Activated CD4-positive, CD25-positive, alpha-beta regulatory T cell treated with anti-CD3 and anti-CD28 coated beads, Interleukin-2, amount 50 U/mL, for 16 hours (primary cell): ENCODE measurements around the gene MIGA1.
"Not testable (repeated sequence)": the region's sequence is repeated elsewhere in the genome, so short reads cannot be mapped to it uniquely, and the experiment has no call there.

ENCODE experiments used
- DNase-seq: peaks from one replicate; pipeline ENCODE4 v3.0.0-alpha.2; 2020; ENCODE audit warnings: low read depth, low spot score

MIGA1 gene

DNA sequence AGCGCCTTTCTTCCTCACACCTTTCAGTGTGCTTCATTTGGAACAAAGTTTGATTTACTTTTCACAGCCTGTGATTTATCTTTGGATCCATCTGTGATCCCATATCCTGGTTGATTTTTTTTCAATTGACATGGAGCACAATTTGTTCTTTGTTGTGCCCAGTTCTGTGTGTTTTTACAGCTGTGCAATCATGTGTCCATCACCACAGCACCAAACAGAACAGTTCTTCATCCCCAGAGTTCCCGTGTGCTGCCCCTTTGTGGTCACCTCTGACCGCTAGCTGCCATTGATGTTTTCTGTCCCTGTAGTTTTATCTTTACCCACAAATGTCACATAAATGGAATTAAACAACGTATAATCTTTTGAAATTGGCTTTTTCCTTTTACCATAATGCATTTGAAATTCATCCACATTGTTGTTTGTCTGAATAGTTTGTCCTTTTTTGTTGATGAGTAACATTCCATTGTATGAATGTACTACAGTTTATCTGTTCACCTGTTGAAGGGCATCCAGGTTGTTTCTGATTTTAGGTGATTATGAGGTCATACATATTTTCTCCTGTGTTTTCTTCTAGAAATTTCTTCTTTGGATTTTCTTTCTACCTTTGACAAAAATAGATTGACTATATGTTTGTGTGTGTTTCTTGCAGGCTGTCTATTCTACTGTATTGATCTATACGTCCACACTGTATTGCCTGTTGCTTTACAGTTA lies 17.4 kb downstream of the MIGA1 start:
- no peak for DNase-seq

DNA sequence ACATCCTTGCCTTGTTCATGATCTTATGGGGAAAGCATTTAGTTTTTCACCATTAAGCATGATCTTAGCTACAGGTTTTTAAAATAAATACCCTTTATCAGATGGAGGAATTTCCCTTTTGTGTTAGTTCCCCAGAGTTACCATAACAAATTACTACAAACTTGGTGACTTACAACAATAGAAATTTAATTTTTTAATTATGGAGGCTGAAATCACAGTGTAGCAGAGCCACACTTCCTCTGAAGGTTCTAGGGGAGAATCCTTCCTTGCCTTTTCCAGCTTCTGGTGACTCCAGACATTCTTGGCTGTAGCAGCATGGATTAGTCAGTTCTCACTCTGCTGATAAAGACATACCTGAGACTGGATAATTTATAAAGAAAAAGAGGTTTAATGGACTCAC lies 18.5 kb downstream of the MIGA1 start:
- no peak for DNase-seq

DNA sequence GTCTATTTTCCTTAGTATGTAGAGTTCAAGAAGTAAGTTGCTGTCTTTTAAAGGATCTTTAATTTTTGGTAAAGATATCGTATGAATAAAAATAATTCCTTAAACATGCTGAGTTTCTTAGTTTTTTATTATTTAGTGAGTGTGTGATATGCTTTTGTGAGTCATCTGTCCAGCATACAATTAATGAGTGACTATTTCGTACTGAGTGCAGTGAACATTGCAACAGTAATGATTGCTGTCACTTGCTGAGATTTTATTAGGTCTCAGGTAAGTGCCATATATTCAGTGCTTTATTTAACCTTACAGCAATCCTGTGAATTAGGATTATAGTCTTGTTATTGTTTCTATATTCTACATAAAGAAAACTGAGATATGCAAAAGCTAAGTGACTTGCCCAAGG lies 22.6 kb downstream of the MIGA1 start:
- no peak for DNase-seq

DNA sequence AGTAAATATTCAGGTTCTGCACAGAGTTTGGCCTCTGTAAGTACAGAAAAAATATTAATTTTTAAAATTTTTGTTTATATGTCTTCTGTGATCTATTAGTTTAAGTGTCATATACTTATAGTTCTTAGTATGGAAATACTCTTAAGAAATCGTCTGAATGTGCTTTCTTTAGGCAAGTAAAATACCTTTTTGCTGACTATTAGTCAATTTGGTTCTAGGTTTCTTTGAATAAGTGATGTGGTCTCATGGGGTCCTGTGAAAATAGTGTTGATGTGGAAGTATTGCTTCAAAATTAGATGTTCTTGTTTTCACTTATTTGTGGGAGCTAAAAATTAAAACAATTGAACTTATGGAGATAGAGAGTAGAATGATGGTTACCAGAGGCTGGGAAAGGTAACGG lies 23.9 kb downstream of the MIGA1 start:
- DNase-seq = no peak

DNA sequence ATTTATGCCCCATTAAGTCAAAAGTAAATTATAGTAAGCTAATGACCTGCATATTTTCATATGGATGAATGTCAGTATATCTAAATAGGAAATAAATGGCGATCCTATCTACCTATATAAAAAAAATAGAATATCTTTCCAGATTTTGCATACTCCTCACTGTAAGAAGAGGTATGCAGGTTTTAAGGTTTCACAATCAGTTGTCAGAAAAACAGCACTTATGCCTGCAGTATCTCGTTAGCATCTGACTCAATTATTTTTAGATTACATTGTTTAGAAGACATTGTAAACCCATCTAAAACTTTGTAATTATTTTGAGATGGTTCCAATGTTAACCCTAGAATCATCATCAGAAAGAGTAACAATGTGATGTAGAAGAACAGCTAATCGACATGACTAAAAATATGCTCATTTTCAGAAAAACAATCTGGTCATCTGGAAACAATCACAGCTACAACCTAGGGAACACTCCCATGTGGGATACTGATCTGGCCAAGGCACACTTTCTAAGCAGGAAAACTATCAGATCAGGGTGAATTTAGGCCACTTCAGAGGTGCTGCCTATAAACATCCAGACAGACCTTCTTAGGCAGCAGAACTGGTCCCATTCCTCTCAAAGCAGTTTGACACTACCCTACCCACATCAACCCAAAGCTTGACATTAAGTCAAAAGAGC lies 30.5 kb downstream of the MIGA1 start:
- DNase-seq = not testable (repeated sequence)

DNA sequence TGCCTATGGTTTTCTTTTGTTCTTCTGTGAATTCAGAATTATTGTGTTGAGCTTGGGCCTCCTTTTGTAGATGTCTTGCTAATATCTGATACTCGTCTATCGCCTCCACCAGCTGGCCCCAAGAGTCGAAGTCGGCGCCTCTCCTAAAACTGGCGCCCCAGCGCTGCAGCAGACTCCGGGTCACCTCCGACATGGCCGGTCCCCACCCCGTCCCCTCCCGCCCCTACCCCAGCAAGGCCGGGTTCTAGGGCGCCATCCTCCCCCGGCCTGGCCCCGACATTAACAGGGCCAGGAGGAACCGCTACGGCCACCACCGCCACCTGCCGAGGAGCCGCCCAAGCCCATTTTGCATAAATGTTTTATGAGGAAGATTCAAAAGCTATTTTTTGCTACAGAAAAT lies 32.1 kb downstream of the MIGA1 start:
- not testable (repeated sequence) for DNase-seq

DNA sequence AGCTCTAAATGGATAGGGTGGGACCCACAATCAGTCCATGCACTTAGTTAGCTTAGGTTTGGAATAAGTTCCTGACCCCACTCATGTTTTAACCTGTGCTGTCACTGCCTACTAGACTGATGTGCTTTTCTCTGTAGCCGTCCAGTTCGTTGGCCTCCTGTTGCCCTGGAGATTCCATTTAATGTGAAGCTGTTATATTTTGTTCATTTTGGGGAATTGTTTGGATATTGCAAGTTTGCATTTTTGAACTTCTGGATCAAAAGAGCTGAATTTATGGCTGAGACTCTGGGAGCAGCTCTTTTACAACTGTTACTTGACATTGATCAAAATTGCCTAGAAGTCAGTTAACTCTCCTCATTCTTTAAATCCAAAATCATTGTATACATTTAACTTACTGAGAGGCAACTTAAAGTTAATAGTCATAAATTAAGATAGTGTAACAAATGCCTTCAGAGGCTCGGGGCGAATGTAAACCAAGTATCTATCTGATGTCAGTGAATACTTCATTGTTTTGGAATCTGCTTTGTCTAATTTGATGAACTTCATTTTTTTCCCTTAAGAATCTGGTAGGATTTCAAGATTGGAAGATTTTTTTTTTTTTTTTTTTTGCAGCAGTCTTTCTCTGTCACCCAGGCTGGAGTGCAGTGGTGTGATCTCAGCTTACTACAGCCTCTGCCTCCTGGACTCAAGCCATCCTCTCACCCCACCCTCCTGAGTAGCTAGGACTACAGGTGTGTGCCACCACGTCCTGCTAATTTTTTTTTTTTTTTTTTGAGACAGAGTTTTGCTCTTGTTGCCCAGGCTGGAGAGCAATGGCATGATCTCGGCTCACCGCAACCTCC lies 38.1 kb downstream of the MIGA1 start:
- no peak for DNase-seq

DNA sequence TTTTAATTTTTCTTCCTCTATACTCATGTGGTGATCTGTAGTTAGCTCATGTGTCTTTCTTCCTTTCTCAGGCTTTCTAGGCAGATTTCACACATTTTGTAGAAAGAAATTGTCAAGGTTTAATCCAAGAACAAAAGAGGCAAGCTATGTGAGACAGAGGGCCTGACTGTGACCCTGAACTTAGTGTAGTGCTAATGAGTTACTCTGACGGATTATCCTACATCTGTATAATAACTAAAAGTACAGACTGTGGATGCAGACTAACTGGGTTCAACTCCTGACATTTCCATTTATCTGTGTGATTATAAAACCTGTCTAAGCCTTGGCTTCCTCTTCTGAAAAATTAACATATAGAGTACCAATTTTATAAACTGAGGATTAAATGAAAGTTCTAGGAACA lies 40.7 kb downstream of the MIGA1 start:
- DNase-seq = no peak

DNA sequence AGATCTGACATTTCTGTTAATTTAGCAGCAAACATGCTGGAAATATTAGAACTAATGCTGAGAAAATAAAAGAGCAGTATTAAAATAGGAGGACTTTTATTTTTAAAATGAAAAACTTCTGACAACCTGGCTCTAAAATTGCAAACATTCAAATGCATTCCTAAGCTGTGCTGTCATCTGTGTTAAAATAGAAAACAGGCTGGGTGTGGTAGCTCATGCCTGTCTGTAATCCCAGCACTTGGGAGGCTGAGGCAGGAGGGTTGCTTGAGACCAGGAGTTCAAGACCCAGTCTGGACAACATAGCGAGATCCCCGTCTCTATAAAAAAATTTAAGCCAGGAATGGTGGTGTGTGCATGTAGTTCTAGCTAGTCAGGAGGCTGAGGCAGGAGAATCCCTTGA lies 44.6 kb downstream of the MIGA1 start:
- no peak for DNase-seq

DNA sequence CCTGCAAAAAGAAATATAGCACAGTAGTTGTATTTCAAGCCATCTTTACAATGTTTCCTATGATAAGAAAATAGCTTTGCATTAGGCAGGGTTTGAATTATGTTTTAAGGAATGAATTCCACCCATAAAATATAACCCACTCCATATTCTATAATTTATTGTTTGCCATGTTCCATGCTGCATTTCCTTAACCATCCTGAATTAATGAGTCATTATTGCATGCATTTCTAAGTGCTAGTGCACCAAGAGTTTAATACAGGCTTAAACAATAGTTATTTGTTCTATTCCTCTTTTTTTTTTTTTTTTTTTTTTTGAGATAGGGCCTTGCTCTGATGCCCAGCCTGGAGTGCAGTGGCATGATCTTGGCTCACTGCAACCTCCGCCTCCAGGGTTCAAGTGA lies 45.2 kb downstream of the MIGA1 start:
- DNase-seq = no peak

DNA sequence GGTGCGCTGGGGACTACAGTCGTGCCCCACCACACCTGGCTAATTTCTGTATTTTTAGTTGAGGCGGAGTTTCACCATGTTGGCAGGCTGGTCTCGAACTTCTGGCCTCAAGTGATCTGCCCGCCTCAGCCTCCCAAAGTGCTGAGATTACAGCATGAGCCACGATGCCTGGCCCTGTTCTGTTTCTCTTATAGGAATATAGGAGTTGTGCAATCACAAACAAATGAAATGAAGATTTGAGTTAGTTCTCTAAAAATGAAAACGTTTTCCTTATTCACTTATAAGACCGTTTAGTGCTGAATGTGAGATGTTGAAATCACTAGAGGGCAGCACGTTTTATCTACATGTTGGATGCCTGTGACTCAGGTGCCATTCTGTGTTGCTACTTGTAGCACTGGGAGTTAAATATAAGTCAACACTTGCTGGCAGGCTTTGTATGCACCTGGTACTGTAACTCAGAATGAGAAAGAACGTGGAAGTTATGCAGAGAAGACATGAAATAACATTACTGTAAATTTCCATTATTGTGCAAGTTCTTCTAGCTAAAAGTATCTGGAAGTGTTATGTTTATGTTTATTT lies 45.8 kb downstream of the MIGA1 start:
- no peak for DNase-seq

DNA sequence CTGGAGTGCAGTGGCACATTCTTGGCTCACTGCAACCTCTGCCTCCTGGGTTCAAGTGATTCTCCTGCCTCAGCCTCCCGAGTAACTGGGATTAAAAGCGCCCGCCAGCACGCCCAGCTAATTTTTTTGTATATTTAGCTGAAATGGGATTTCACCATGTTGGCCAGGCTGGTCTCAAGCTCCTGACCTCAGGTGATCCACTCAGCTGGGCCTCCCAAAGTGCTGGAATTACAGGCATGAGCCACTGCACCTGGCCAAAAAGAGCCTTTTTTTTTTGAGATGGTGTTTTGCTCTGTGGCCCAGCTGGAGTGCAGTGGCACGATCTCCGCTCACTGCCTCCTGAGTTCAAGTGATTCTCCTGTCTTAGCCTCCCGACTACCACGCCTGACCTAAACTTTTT lies 47.4 kb downstream of the MIGA1 start:
- DNase-seq = not testable (repeated sequence)

DNA sequence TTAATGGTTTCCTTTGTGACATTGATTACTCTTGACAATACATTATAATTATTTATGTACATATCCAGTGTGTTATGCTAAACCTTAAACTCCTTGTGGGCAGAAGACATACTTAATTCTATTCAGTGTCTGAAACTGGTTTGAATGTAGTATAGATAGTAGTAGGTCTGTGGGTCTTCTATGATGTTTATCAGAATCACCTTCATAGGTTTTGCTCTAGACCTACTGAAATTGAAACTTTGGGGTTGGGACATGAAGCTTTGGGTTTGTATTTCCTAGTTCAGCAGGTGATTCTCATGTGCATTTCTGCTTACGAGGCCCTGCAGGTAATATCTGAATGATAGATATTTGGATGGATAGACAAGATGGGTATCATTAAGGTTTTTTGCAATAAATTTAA lies 48.6 kb downstream of the MIGA1 start:
- DNase-seq = no peak

DNA sequence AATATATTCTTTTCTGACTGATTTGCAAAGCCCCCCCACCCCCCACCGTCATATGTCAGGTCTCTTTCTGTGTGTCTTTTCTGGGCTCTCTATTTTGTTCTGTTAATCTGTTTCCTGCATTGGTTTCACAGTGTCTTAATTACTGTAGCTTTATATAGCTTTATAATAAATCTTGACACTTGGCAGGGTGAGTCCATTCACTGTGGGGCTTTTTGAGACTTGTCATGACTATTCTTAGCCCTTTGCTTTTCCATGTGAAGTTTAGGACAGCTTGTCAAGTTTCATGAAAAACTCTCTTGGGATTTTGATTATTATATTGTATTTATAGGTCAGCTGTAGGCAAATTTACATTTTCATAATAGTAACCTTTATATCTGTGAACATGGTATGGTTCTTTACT lies 50.4 kb downstream of the MIGA1 start:
- no peak for DNase-seq

DNA sequence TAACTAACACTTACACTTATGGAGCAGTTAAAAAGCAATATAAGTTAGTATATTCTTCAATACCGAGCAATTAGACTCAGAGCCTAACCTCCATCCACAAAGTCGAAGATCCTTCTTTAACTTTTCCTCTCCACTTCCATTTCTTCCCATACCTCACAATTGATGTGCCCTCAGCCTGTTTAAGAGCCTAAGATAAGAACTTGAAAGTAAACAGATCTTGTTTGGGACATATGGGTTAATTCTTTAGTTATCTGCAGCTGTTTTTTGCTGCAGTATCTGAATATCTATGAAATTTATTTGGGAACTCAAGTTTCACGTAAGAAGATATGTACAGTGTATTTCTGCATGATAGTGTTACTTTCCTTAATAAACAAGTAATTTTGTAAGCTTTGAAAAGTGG lies 51.5 kb downstream of the MIGA1 start:
- DNase-seq = no peak

DNA sequence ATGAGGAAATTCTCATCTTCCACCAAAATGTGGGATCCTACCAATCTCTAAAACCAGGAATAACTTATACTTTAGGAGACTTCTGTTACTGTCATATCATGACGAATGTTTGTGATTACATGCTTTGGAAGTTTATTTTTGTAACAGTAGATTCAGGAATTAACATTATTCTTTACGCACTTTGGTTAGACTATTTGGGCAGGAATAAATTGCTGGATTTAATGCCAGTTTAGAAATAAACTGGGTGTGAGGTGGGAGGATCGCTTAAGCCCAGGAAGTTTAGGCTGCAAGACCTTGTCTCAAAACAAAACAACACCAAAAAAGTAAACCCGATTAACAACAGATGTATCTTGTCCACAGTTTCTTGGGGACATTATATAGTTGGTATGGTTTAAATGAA lies 52.1 kb downstream of the MIGA1 start:
- DNase-seq = no peak

DNA sequence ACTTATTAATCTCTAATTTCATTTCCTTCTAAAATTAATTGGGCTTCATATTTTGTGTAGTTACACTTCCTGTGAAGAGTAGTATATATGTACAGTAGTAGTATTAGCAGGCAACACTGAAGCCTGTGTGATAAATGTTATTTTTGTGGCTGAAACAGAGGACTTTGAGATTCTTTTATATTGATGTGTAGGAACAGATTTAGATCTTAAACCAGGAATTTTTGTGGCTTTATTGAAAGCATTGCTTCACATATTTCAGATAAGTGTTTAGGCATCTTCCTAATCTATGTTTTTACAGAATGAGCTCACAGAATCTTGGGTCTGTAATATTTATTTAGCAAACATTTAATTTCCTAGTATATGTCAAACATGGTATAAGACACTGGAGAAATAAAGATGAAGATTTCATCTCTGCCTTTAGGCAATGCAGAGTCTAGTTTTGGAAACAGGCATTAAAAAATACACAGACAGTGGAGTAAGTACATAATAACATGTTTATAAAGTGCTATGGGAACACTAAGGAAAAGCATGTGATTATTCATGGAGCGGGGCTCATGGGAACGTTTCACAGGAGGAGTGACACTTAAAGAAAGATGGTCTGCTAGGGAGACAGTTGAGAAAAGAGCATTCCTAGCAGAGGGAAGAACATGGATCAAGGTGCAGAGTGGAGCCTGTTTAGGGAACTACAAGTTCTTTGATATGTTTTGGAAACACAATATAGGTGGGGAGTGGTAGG lies 52.7 kb downstream of the MIGA1 start:
- DNase-seq = no peak

DNA sequence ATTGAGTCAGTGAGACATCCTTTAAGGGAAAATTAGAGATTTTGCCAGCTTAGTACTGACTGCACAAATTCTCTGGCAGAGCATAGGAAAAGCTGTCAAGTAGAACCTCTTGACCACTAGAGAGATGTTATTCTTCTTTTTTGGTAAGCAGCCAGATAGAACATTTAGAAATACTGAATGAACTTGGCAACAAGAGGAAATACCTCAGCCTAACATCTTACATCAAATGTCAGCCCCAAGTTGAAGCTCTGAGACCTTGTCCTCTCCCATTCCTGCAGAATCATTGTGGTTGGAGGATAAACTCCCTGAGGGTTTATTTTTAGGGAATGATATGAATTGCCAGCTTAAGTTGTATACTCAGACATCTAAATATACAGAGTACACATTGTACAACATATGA lies 53.5 kb downstream of the MIGA1 start:
- DNase-seq = no peak

DNA sequence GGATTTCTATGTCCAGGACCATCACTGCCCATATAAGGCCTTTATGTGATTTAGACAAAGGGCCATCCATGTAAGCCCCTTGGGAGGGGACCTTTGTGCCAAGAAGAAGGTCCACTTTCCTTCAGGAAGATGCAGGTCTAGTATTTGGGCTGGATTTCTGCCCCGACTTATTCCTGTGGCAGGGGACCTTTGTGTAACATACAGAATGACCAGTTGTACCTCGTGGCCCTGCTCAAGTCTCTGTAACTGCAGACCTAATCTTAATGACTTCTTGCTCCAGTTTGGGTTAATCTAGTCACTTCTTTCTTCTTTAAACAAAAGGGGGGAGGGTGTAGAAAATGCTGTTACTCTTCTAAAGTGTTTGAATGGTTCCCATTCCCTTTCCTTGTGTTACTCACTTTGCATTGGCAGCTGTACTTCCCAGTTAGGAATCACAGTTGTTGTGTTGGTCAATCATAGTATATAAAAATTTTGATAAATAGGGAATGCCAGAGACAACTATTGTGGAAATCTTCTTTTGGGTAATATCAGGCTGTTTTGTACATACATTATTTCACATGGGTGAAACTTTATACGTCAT lies 54.2 kb downstream of the MIGA1 start:
- DNase-seq = no peak

DNA sequence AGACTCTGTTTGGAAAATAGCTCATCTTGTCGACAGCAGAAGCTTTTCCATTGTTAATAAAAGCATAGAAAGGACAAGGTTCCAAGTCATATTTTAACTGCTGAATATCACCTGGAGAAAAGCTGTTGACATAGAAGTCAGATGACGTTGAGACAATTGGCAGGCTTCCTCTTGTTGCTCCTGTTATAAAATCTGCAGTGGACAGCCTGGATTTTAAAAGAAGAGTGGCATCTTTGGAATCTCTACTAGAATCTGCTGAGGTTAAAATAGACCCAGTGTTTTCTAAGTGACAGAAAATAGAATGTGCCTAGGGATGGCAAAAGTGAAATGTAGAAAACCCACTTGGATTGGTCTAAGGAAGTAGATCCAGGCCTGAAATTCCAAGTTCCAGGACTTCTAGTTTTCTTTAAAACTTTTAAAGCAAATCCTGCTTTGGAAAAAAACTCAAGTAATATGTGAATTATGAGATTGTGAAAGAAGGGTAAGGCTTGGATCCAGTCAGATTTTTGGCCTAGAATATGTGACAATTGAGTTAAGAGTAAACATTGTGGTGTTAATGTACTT lies 55.4 kb downstream of the MIGA1 start:
- no peak for DNase-seq

DNA sequence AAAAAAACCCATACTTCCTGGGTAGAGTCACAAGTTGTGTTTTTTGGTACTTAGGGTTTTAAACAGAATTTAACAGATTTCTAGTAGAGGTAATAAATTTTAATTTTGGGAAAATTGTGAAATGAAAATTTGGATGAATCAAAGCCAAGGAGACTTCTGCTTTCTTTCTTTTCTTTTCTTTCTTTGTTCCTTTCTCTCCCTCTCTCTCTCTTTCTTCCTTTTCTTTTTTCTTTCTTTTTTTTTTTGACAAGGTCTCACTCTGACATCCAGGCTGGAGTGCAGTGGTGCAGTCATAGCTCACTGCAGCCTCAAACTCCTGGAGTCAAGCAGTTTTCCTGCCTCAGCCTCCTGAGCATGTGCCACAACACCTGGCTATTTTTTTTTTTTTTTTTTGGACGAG lies 62.1 kb downstream of the MIGA1 start:
- no peak for DNase-seq
